HEK293 (cell line): ENCODE data around the gene RALGAPA2.

Source experiments
- MYNN ChIP-seq: fragments of 450-650 bp; formaldehyde crosslinking; IDR thresholded peaks from 2 replicates; pipeline ENCODE4 v1.5.1; 2016; ENCODE audit warnings: missing biosample characterization, missing genetic modification characterization, borderline replicate concordance
- ZNF16 ChIP-seq: fragments of 450-650 bp; formaldehyde crosslinking; IDR thresholded peaks from 2 replicates; pipeline ENCODE4 v1.5.1; 2016; ENCODE audit warnings: low read depth, missing biosample characterization, missing genetic modification characterization
- ZNF23 ChIP-seq: fragments of 450-650 bp; formaldehyde crosslinking; IDR thresholded peaks from 2 replicates; pipeline ENCODE4 v1.5.1; 2016; ENCODE audit warnings: missing biosample characterization, missing genetic modification characterization, borderline replicate concordance
- TF ChIP-seq, protein P1 (sequence below): fragments of 450-650 bp; formaldehyde crosslinking; IDR thresholded peaks from 2 replicates; pipeline ENCODE4 v1.5.1; 2016; ENCODE audit warnings: missing biosample characterization, missing genetic modification characterization

DNA sequence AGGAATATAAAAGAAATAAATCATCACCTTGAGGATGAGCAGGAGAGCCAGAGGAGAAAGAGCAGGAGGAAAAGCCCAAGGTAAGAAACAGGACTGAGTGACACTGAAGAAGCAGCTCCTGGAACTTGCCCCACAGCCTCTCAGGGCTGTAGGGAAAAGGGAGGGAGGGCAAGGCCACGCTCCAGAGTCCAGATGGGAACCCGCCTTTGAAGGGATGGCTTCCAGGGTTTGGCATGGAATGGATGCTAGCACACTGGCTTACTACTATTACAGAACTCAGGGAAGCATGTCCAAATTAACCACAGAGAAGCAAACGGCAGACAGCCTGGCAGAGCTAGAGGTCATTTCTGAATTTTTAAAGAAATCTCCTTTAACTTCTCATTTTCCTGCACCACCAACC is 26.8 kb downstream of the RALGAPA2 start:
- TF ChIP-seq, protein P1, sequence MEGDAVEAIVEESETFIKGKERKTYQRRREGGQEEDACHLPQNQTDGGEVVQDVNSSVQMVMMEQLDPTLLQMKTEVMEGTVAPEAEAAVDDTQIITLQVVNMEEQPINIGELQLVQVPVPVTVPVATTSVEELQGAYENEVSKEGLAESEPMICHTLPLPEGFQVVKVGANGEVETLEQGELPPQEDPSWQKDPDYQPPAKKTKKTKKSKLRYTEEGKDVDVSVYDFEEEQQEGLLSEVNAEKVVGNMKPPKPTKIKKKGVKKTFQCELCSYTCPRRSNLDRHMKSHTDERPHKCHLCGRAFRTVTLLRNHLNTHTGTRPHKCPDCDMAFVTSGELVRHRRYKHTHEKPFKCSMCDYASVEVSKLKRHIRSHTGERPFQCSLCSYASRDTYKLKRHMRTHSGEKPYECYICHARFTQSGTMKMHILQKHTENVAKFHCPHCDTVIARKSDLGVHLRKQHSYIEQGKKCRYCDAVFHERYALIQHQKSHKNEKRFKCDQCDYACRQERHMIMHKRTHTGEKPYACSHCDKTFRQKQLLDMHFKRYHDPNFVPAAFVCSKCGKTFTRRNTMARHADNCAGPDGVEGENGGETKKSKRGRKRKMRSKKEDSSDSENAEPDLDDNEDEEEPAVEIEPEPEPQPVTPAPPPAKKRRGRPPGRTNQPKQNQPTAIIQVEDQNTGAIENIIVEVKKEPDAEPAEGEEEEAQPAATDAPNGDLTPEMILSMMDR (tag by site-specific recombination), result no peak
- no peak for TF ChIP-seq MYNN
- TF ChIP-seq ZNF16 (tag by site-specific recombination), result no peak
- no peak for TF ChIP-seq ZNF23 (tag by site-specific recombination)
